Skeletal muscle tissue (tissue), 4 donors: ENCODE measurements around the gene RPS6KL1. TPM values are rescaled to one million over a fixed set of nuclear protein-coding genes. Genes with fewer than 3 reads are reported as not detected.

Source experiments
- H3K27ac ChIP-seq: one replicate; pipeline ENCODE4 v1.7.0; 2013; ENCODE audit warnings: mild to moderate bottlenecking, low read depth, low read length, inconsistent platforms
- H3K27me3 ChIP-seq, 3 donors: one replicate each; pipeline ENCODE4 v1.7.0; 2013; ENCODE audit warnings: low read length in 3 of 3; ENCODE audit not compliant: control insufficient read depth in 3 of 3, insufficient read depth in 3 of 3
- H3K36me3 ChIP-seq, 3 donors: one replicate each; pipeline ENCODE4 v1.7.0; 2013; ENCODE audit warnings: low read length in 3 of 3; ENCODE audit not compliant: control insufficient read depth in 3 of 3, insufficient read depth in 3 of 3
- H3K4me1 ChIP-seq, 3 donors: one replicate each; pipeline ENCODE4 v1.7.0; 2013; ENCODE audit warnings: low read length in 3 of 3, mild to moderate bottlenecking in 3 of 3; ENCODE audit not compliant: control insufficient read depth in 3 of 3, insufficient read depth in 3 of 3
- H3K4me3 ChIP-seq, 3 donors: one replicate each; pipeline ENCODE4 v1.7.0; 2013; ENCODE audit warnings: low read length in 3 of 3
- H3K9ac ChIP-seq, 3 donors: one replicate each; pipeline ENCODE4 v1.7.0; 2013; ENCODE audit warnings: low read length in 3 of 3, mild to moderate bottlenecking in 3 of 3, moderate library complexity in 2 of 3, low read depth in 1 of 3
- H3K9me3 ChIP-seq, 3 donors: one replicate each; pipeline ENCODE4 v1.7.0; 2013; ENCODE audit warnings: low read length in 3 of 3; ENCODE audit not compliant: control insufficient read depth in 3 of 3
- total RNA-seq: library from RNA; depleted of rRNA; stranded (reverse); fragments of >200 nt; gene quantifications from one replicate; pipeline ENCODE4 v1.2.3, GENCODE V29; 2014
- donor health status: Osteomylitis.

Gene RPS6KL1
- total RNA-seq, 1 donor from 2014 or later, result 3.1 TPM

DNA sequence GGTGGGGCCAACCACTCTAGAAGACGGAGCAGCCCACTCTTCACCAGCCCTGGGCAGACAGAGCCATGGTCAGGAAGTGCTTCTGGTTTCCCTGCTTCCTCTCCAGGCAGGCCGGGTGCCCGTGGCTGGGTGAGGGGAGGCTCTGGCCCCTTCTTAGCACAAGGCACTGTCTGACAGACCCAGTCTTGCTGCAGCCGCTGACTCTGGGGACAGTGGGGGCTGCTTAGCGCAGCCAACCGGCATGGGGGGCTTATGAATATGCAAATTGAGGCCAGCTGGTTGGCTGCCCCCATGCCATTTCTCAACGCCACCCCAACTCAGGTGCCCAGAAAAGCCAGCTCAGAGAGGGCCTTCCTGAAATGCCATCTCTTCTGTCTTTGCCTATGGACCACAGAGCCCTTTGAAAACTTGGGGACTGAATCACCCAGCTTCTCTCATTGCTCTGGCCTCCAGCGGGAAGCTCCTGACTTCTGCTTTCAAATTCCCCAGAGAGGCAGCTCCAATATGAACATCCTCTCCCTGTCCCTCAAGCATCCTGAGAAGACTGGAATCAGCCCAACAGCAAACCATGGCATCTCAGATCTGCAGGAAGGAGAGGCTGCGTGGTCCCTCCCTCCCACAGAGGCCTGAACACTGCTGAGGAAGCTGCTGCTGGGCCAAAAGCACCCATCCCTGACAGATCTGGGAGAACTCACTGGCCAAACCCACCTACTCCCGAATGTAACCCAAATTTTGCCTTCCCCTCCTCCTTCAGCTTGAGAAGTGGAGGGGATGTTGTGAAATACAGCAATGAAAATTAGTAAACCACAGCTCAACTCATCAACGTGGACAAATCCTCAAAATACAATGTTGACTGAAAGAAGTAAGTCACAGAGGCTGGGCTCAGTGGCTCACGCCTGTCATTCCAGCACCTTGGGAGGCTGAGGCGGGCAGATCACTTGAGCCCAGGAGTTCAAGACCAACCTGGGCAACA lies 46.8 kb downstream of the RPS6KL1 start, which contains the start of gene PROX2:
PROX2 (minus strand) TSS at position 205 of the 973 bp plus-strand sequence. CDS start 12,311 bp downstream, outside the sequence.
- H3K9me3 ChIP-seq, result no peaks in the 10 kb centered on the region
- no peak within 1 kb of the TSS for H3K9ac ChIP-seq
- H3K36me3 ChIP-seq, result no peaks in the 10 kb centered on the region
- H3K27ac ChIP-seq, result no peak within 1 kb of the TSS
- no peaks in the 10 kb centered on the region for H3K27me3 ChIP-seq
- H3K4me1 ChIP-seq, result peaks cover 4 to 5% (median 5%) of the 10 kb centered on the region in 3 donors
- no peak within 1 kb of the TSS for H3K4me3 ChIP-seq

DNA sequence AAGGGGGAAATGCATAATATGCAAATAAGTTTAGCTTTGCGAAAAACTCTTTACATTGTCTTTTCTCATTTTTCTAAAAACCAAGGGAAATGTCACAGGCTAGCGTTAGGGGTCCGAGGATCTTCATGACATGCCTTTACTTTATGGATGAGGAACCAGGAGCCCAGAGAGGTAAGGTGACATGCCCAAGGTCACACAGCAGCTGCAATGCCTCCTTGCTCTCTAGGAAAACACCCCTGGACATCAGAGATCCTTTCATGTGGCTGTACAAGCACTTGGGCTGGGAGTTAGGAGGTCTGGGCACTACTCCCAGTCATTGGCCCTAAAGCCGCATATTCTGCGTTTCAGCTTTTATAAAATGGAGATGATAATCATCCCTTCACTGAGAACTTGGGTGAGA lies 47.9 kb downstream of the RPS6KL1 start:
- H3K4me1 ChIP-seq, result no peaks in the 10 kb centered on the region
- H3K36me3 ChIP-seq, result no peaks in the 10 kb centered on the region
- H3K27ac ChIP-seq, result no peak overlapping the region
- H3K9me3 ChIP-seq, result no peaks in the 10 kb centered on the region
- H3K9ac ChIP-seq, result no peak overlapping the region
- no peaks in the 10 kb centered on the region for H3K27me3 ChIP-seq
- H3K4me3 ChIP-seq, result no peak overlapping the region

DNA sequence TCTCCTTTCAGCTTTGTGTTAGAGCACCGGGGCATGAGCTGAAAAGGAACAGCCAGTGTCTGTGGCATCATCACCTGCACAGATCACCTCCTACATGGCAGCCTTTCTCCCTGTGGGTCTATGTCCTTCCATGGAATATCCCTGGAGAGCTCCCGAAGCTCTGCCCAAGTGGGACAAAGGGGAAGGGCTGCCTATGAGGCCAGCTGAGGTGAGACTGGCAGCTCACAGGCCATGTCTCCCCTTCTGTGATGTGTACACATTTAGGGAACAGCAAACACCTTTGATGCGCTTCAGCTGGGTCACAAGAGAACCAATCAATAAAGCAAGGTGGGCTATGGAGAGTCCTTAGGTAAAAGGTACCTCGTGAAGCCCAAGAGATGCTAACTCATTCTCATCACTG lies 51.2 kb downstream of the RPS6KL1 start:
- H3K4me1 ChIP-seq, result no peaks in the 10 kb centered on the region
- no peak overlapping the region for H3K9ac ChIP-seq
- no peak overlapping the region for H3K4me3 ChIP-seq
- no peaks in the 10 kb centered on the region for H3K36me3 ChIP-seq
- H3K27ac ChIP-seq, result no peak overlapping the region
- no peaks in the 10 kb centered on the region for H3K9me3 ChIP-seq
- H3K27me3 ChIP-seq, result no peaks in the 10 kb centered on the region

DNA sequence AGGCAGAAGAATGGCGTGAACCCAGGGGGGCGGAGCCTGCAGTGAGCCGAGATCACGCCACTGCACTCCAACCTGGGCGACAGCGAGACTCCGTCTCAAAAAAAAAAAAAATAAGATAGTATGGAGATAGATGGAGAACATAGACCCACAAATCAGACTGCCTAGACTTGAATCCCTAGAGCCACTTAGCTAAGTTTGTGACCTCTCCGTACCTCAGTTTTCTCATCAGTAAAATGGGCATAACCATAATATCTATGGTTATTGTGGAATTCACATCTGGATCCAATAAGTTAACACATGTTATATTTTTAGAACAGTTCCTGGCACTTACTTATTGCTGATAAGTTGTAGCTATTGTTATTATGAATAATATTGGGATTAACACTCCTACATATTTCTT lies 54.3 kb downstream of the RPS6KL1 start:
- Histone ChIP-seq H3K27me3 (no peaks in the 10 kb centered on the region), H3K9me3 (no peaks in the 10 kb centered on the region), H3K9ac (no peak overlapping the region), H3K36me3 (no peaks in the 10 kb centered on the region), H3K4me3 (no peak overlapping the region), H3K4me1 (no peaks in the 10 kb centered on the region), H3K27ac (no peak overlapping the region)

DNA sequence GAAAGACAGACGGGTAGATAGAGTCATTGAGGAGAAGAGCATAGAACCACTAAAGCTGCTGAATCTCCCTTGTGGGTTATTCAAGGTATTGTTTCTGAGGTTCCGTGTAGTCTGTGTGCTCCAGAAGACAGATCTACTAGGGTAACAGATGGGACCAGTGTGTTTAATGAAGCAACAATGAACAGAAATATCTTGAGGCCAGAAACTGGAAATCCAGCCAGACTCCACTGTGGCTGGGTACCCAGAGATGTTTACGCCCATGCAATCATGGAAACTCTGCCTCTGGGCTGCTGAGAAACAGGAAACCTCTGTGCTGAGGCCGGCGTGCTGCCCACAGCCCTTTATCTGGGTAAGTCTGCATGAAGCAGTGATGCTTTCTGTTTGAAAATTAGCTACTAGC lies 55.4 kb downstream of the RPS6KL1 start:
- Histone ChIP-seq H3K36me3 (no peaks in the 10 kb centered on the region), H3K9me3 (no peaks in the 10 kb centered on the region), H3K4me1 (no peaks in the 10 kb centered on the region), H3K27me3 (no peaks in the 10 kb centered on the region), H3K4me3 (no peak overlapping the region), H3K27ac (no peak overlapping the region), H3K9ac (no peak overlapping the region)

DNA sequence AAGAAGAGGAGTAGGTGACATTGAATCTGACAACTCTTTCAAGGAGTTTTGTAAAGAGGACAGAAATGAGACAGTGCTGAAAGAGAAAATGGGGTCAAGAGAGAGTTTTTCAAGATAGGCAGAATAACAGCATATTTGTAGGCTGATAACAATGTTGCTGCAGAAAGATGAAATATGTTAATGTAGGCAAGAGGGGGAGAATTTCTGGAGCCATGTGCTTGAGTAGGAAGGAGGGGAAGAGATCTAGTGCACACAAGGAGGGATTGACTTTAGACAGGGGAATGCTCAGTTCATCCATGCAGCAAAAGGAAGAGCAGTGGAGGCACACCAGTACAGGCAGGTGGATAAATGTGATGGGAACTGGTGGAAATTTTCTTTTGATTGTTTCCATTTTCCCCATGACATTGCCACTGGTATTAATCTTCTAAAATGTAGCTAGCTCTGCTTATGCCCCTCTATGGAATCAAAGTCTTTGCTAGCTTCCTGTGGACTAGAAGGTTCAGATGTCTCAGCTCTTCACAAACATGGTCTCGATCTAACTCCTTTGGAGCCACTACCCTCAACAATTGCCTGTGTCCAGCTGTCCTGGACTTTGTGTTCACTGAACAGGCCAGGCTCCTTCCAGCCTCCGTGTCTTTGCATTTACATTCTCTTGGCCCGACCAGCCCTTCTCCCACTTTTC lies 56.2 kb downstream of the RPS6KL1 start:
- no peak overlapping the region for H3K4me3 ChIP-seq
- no peaks in the 10 kb centered on the region for H3K4me1 ChIP-seq
- H3K9ac ChIP-seq, result no peak overlapping the region
- H3K36me3 ChIP-seq, result no peaks in the 10 kb centered on the region
- no peak overlapping the region for H3K27ac ChIP-seq
- H3K27me3 ChIP-seq, result no peaks in the 10 kb centered on the region
- H3K9me3 ChIP-seq, result no peaks in the 10 kb centered on the region

DNA sequence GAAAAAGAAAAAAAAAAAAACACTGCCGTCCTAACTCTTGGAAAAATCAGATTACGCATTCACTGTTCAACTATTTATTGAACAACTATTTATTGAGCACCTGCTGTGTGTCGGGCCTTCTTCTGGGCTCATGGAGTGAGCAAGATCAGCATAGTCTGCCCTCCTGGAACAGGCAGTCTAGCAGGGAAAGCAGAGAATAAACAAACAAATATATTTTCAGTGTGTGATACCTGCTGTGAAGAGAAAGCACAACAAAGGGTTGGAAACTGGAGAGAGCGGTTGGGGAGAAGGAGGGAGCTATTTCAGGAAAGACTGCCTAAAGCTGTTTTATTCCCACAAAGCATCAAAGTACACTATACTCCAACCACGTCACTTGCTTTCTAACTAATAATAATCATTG lies 57.9 kb downstream of the RPS6KL1 start:
- H3K27me3 ChIP-seq, result no peaks in the 10 kb centered on the region
- no peak overlapping the region for H3K27ac ChIP-seq
- H3K9ac ChIP-seq, result no peak overlapping the region
- no peaks in the 10 kb centered on the region for H3K9me3 ChIP-seq
- no peaks in the 10 kb centered on the region for H3K36me3 ChIP-seq
- H3K4me1 ChIP-seq, result peaks cover 0 to 10% (median 4%) of the 10 kb centered on the region in 3 donors
- H3K4me3 ChIP-seq, result no peak overlapping the region

DNA sequence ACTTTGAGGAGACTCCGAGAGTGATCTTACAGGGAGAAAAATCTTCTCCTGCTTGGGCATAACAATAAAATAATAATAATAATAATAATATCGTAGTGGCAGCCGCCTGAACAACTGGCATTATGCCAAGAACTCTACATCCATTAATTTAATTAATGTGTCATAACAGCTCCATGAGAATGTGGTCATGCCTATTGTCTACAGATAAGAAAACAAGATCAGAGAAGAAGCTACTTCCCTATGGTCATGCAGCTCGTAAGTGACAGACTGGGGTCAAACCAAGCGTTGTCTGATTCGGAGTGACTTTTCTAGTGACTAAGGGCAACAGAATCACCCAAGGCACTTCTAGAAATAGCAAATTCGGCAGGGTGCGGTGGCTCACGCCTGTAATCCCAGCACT lies 58.9 kb downstream of the RPS6KL1 start:
- H3K27me3 ChIP-seq, result no peaks in the 10 kb centered on the region
- no peak overlapping the region for H3K9ac ChIP-seq
- H3K4me3 ChIP-seq, result no peak overlapping the region
- peaks cover 0 to 11% (median 4%) of the 10 kb centered on the region in 3 donors for H3K4me1 ChIP-seq
- H3K36me3 ChIP-seq, result no peaks in the 10 kb centered on the region
- H3K9me3 ChIP-seq, result no peaks in the 10 kb centered on the region
- no peak overlapping the region for H3K27ac ChIP-seq

DNA sequence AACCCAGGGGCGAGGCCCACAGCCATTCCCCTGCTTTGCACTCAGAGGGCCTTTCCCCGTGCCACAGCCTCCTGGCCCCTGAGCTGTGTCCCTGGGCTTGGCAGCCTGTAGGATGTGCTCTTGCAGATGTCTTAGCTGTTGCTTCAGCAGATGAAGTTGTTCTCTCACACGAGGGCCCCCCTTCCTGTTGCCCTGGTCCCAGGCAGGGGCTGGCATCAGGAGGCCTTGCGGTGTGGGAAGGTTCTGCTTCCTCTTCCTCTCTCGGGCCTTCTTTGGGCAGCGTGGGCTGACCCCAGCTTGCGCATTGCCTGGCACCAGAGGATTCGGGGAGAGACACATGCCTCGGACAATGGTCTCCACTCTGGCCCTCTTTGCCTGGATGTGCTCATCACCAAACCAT lies 59.8 kb downstream of the RPS6KL1 start:
- Histone ChIP-seq H3K9ac (no peak overlapping the region), H3K4me3 (no peak overlapping the region), H3K27ac (no peak overlapping the region), H3K36me3 (no peaks in the 10 kb centered on the region), H3K27me3 (no peaks in the 10 kb centered on the region), H3K9me3 (no peaks in the 10 kb centered on the region), H3K4me1 (peaks cover 0 to 11% (median 4%) of the 10 kb centered on the region in 3 donors)

DNA sequence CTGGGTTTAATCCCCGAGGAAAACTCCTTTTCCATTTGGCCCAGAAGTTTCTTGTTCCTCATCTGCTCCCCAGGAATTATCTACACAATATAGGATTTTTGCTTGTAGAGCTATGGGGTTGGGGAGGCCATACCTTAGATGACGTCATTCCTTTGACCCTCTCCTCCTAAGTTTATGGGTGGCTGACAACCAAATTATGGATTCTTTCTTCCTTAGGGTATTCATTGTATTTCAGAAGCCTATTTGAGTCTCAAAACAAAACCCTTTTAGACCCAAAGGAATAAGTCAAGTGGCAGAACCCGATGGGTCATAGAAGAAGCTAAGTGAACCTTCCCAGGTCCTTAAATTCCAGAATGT lies 61.3 kb downstream of the RPS6KL1 start:
- Histone ChIP-seq H3K9ac (no peak overlapping the region), H3K9me3 (no peaks in the 10 kb centered on the region), H3K27me3 (no peaks in the 10 kb centered on the region), H3K4me3 (no peak overlapping the region), H3K36me3 (no peaks in the 10 kb centered on the region), H3K4me1 (peaks cover 0 to 11% (median 4%) of the 10 kb centered on the region in 3 donors), H3K27ac (no peak overlapping the region)
